22Rv1 (cell line): ENCODE data around the gene RAB26.
"Not testable (repeated sequence)": the region's sequence is repeated elsewhere in the genome, so short reads cannot be mapped to it uniquely, and the experiment has no call there.

Experiments
- H3K27ac ChIP-seq: fragments of 450-650 bp; 2 replicates; pipeline ENCODE4 v1.5.1; 2017
- ZFX ChIP-seq: fragments of 450-650 bp; IDR thresholded peaks from 2 replicates; pipeline ENCODE4 v1.6.1; 2017; ENCODE audit warnings: antibody characterized with exemption, borderline replicate concordance
- TF ChIP-seq, protein P1 (sequence below): fragments of 450-650 bp; IDR thresholded peaks from 2 replicates; pipeline ENCODE4 v1.5.1; 2017; ENCODE audit warnings: mild to moderate bottlenecking

Gene RAB26

DNA sequence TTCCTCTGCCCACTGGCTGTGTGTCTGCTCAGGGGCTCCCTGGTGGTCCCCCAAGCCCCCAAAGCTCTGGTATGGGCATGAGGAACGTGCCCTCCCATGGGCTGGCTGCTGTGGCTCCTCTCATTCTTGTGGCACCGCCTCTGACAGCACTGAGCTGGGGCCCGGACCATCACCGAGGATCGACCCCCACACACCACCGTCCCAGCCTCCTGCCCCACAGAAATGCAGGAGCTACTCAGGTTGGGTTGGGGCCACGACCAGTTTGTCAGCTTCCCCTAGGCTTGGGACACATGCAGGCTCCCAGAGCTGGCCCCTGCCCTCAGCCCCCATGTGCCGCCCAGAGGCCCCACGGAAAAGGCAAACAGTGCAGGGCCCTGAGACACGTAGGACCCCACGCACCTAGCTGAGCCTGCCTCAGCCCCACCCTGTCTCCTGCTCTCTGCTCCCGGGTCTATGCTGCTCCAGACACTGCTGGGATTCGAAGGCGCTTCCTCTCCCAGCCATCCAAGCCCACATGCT lies 51.3 kb downstream of the RAB26 start:
- TF ChIP-seq ZFX = no peak
- TF ChIP-seq, protein P1, sequence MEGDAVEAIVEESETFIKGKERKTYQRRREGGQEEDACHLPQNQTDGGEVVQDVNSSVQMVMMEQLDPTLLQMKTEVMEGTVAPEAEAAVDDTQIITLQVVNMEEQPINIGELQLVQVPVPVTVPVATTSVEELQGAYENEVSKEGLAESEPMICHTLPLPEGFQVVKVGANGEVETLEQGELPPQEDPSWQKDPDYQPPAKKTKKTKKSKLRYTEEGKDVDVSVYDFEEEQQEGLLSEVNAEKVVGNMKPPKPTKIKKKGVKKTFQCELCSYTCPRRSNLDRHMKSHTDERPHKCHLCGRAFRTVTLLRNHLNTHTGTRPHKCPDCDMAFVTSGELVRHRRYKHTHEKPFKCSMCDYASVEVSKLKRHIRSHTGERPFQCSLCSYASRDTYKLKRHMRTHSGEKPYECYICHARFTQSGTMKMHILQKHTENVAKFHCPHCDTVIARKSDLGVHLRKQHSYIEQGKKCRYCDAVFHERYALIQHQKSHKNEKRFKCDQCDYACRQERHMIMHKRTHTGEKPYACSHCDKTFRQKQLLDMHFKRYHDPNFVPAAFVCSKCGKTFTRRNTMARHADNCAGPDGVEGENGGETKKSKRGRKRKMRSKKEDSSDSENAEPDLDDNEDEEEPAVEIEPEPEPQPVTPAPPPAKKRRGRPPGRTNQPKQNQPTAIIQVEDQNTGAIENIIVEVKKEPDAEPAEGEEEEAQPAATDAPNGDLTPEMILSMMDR = no peak
- H3K27ac ChIP-seq = no peak overlapping the region

DNA sequence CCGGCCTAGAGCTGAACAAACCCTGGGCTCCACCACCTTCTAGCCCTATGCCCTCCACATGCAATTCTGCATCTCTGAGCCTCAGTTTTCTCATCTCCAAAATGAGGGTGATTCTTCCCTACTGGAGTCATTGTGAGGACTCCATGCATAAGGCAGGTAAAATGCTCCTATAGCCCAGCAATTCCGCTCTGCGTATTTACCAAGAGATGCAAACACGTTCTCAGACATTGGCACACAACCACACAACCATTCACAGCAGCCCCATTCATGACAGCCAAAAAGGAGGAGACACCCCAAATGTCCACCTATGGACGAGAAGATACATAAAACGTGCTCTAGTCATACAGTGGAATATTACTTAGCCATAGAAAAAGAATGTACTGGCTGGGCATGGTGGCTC lies 51.9 kb downstream of the RAB26 start:
- no peak overlapping the region for H3K27ac ChIP-seq
- TF ChIP-seq, protein P1 = no peak

DNA sequence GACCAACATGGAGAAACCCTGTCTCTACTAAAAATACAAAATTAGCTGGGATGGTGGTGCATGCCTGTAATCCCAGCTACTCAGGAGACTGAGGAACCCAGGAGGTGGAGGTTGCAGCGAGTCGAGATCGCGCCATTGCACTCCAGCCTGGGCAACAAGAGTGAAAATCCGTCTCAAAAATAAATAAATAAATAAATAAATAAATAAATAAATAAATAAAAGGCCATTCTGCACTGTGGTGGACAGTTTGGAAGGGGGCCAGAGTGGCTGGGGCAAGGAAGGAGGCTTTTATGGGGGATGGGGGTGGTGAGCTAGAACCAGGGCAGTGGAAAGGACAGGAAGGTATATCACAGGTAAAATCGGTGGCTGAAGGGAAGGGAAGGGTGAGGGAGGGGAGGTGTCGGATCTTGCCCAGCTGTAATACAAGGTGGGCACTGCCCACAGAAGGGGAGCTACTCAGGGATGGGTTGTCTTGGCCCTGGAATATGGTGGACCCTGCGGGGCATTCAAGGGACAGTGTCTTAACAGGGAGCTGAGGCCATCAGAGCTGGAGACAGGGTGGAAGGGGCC lies 54.8 kb downstream of the RAB26 start:
- H3K27ac ChIP-seq = not testable (repeated sequence)
